ENCODE results near the gene CC2D2B.
"Not testable (repeated sequence)": the region's sequence is repeated elsewhere in the genome, so short reads cannot be mapped to it uniquely, and the experiment has no call there.

The CC2D2B gene

GRCh38 chr10:95907456-95908253 is at the start of gene CC2D2B:
CC2D2B (plus strand) TSS chr10:95907975; CDS start chr10:95911324, 3,349 bp downstream.
- DNase-seq = peak; percentile 47

GRCh38 chr10:95860166-95860940 is 47.4 kb upstream of the CC2D2B start:
- DNase-seq = no peak

- no peak for DNase-seq
Measured at GRCh38 chr10:95861386-95861785, 46.4 kb upstream of the CC2D2B start.

- peak; percentile 31 for DNase-seq
Measured at GRCh38 chr10:95864906-95865813, 42.6 kb upstream of the CC2D2B start.

- DNase-seq = no peak
Measured at GRCh38 chr10:95865814-95866466, 41.8 kb upstream of the CC2D2B start.

GRCh38 chr10:95866467-95866842 is 41.3 kb upstream of the CC2D2B start:
- DNase-seq = no peak

- no peak for DNase-seq
Measured at GRCh38 chr10:95867866-95868265, 39.9 kb upstream of the CC2D2B start.

GRCh38 chr10:95872158-95872711 is 35.5 kb upstream of the CC2D2B start:
- DNase-seq = no peak

GRCh38 chr10:95873139-95873538 is 34.6 kb upstream of the CC2D2B start:
- no peak for DNase-seq

- no peak for DNase-seq
Measured at GRCh38 chr10:95873651-95874050, 34.1 kb upstream of the CC2D2B start.

GRCh38 chr10:95874783-95875182 is 33.0 kb upstream of the CC2D2B start:
- not testable (repeated sequence) for DNase-seq

- DNase-seq = no peak
Measured at GRCh38 chr10:95876756-95877155, 31.0 kb upstream of the CC2D2B start.

- DNase-seq = no peak
Measured at GRCh38 chr10:95877881-95878280, 29.9 kb upstream of the CC2D2B start.

GRCh38 chr10:95880704-95881103 is 27.1 kb upstream of the CC2D2B start:
- no peak for DNase-seq

- no peak for DNase-seq
Measured at GRCh38 chr10:95881316-95881715, 26.5 kb upstream of the CC2D2B start.

GRCh38 chr10:95889830-95890229 is 17.9 kb upstream of the CC2D2B start:
- DNase-seq = no peak

GRCh38 chr10:95896071-95896850 is 11.5 kb upstream of the CC2D2B start:
- DNase-seq = no peak

GRCh38 chr10:95905897-95906580 is 1.7 kb upstream of the CC2D2B start:
- not testable (repeated sequence) for DNase-seq

GRCh38 chr10:95906677-95907455 is 909 bp upstream of the CC2D2B start:
- no peak for DNase-seq

- DNase-seq = no peak
Measured at GRCh38 chr10:95908450-95908849, 675 bp downstream of the CC2D2B start.

Measured in CD4-positive, alpha-beta T cell treated with Interleukin-4 for 4 hours (primary cell).